ENCODE results near the gene MYO7B. TPM values are rescaled to one million over a fixed set of nuclear protein-coding genes. Genes with fewer than 3 reads are reported as not detected.

The MYO7B gene
- total and polyA plus RNA-seq, 9 donors: 0.05 to 0.95 (median 0.25) TPM; not detected in 3

GRCh38 chr2:127645395-127646291 lies 110.2 kb downstream of the MYO7B start, which contains the start of gene GPR17:
TSS of gene GPR17 (plus strand) at chr2:127646153. CDS start at chr2:127650736, 4,583 bp downstream.
- Histone ChIP-seq H3K27me3 (no peaks in the 10 kb centered on the region), H3K4me3 (no peak within 1 kb of the TSS), H3K36me3 (no peaks in the 10 kb centered on the region), H3K4me1 (ENCODE audit: insufficient read depth) (no peaks in the 10 kb centered on the region), H3K27ac (no peak within 1 kb of the TSS), H3K9me3 (no peaks in the 10 kb centered on the region)
- no peak for DNase-seq
- 84 to 87% (median 86%) methylated on average over 37 of the region's 37 CpGs for WGBS, 3 donors
- no peak for TF ChIP-seq CTCF (IDR thresholded peaks at IDR 0.05)
- no peak for TF ChIP-seq EP300 (IDR thresholded peaks at IDR 0.05)
- intact Hi-C loops (cut with DNase I): loop anchor here in 1 of 4 donors (10.0 kb wide), 1 partner anchor 111 kb away; the partner anchor contains the start of gene MYO7B

- H3K36me3 ChIP-seq: no peaks in the 10 kb centered on the region
These were observed 111.2 kb downstream of the MYO7B start for GRCh38 chr2:127646487-127647241.

GRCh38 chr2:127647242-127648190 lies 112.0 kb downstream of the MYO7B start:
- Histone ChIP-seq H3K27ac (no peak overlapping the region), H3K4me1 (ENCODE audit: insufficient read depth) (no peaks in the 10 kb centered on the region), H3K27me3 (no peaks in the 10 kb centered on the region), H3K4me3 (no peak overlapping the region), H3K9me3 (no peaks in the 10 kb centered on the region), H3K36me3 (no peaks in the 10 kb centered on the region)
- intact Hi-C loops (cut with DNase I): loop anchor here in 1 of 4 donors (10.0 kb wide), 1 partner anchor 113 kb away; the partner anchor contains the start of gene MYO7B
- TF ChIP-seq POLR2A (IDR thresholded peaks at IDR 0.05) (no peak), CTCF (IDR thresholded peaks at IDR 0.05) (no peak), EP300 (IDR thresholded peaks at IDR 0.05) (no peak)
- WGBS, 3 donors: 78 to 87% (median 82%) methylated on average over 16 of the region's 16 CpGs
- DNase-seq: no peak

More at GRCh38 chr2:127646487-127647241, 111.2 kb downstream of the MYO7B start:
- H3K27me3 ChIP-seq: no peaks in the 10 kb centered on the region
- TF ChIP-seq POLR2A (IDR thresholded peaks at IDR 0.05) (no peak), CTCF (IDR thresholded peaks at IDR 0.05) (no peak), EP300 (IDR thresholded peaks at IDR 0.05) (no peak)
- no peak for DNase-seq
- H3K27ac ChIP-seq: no peak overlapping the region
- no peak overlapping the region for H3K4me3 ChIP-seq
- intact Hi-C loops (cut with DNase I): loop anchor here in 1 of 4 donors (10.0 kb wide), 1 partner anchor 112 kb away; the partner anchor contains the start of gene MYO7B
- H3K9me3 ChIP-seq: no peaks in the 10 kb centered on the region
- 86 to 92% (median 87%) methylated on average over 24 of the region's 24 CpGs for WGBS, 3 donors
- no peaks in the 10 kb centered on the region for H3K4me1 ChIP-seq (ENCODE audit: insufficient read depth)
